Colonic mucosa (tissue), 4 donors: Measurements from ENCODE around the gene EXT2. TPM values are rescaled to one million over a fixed set of nuclear protein-coding genes. Genes with fewer than 3 reads are reported as not detected.

Experiments
- DNase-seq: peaks from one replicate; pipeline ENCODE4 v3.0.0-alpha.2; 2020
- H3K27ac ChIP-seq: fragments of 200-600 bp; one replicate; pipeline ENCODE4 v1.8.0; 2021
- H3K27me3 ChIP-seq: fragments of 200-600 bp; one replicate; pipeline ENCODE4 v1.8.0; 2021
- H3K36me3 ChIP-seq: fragments of 200-600 bp; one replicate; pipeline ENCODE4 v1.8.0; 2021
- H3K4me1 ChIP-seq: fragments of 200-600 bp; one replicate; pipeline ENCODE4 v1.8.0; 2021; ENCODE audit warnings: mild to moderate bottlenecking
- H3K4me3 ChIP-seq: fragments of 200-600 bp; one replicate; pipeline ENCODE4 v1.8.0; 2021
- H3K9ac ChIP-seq, 2 donors: one replicate each; pipeline ENCODE4 v1.7.0; 2013; ENCODE audit warnings: control low read depth in 2 of 2, low read depth in 2 of 2, low read length in 2 of 2
- H3K9me3 ChIP-seq: fragments of 200-600 bp; one replicate; pipeline ENCODE4 v1.8.0; 2021
- CTCF ChIP-seq: fragments of 200-600 bp; IDR thresholded peaks from one replicate; pipeline ENCODE4 v1.8.0; 2022; ENCODE audit warnings: antibody characterized with exemption, mild to moderate bottlenecking
- intact Hi-C: fragments of 100-400 bp; cut with DNase I; formaldehyde crosslinking; loops from one replicate; pipeline ENCODE4 v1.14.1; 2022
- total RNA-seq, 2 donors: library from RNA; stranded (reverse); fragmentation: NEBNext Ultra II Directional in 1 of 2; extraction: Animal tissue kit (Norgen Biotek cat#: 25700) in 1 of 2; gene quantifications; one replicate each; pipeline ENCODE4 v1.2.1, GENCODE V29; 2021
- donor health status: healthy.
- donor health status: DM: no; HTN: no; CAD: no.
- donor health status: DM: no; HTN: no; CAD: no.

The EXT2 gene
- total RNA-seq, 2 donors from 2014 or later: 53.2 to 54.7 TPM

- H3K27ac ChIP-seq: no peak overlapping the region
- no peak for TF ChIP-seq CTCF
- H3K36me3 ChIP-seq: no peaks in the 10 kb centered on the region
- no peak for DNase-seq
- H3K9ac ChIP-seq: no peak overlapping the region
- intact Hi-C loops: no loop called here
- H3K4me1 ChIP-seq: no peaks in the 10 kb centered on the region
- H3K4me3 ChIP-seq: no peak overlapping the region
- no peaks in the 10 kb centered on the region for H3K9me3 ChIP-seq
- H3K27me3 ChIP-seq: no peaks in the 10 kb centered on the region
Measured at GRCh38 chr11:44137057-44137456, 41.6 kb downstream of the EXT2 start.

- Histone ChIP-seq H3K27ac (no peak overlapping the region), H3K9ac (no peak overlapping the region), H3K4me3 (no peak overlapping the region), H3K4me1 (no peaks in the 10 kb centered on the region), H3K27me3 (no peaks in the 10 kb centered on the region), H3K9me3 (no peaks in the 10 kb centered on the region), H3K36me3 (no peaks in the 10 kb centered on the region)
- intact Hi-C loops: no loop called here
- no peak for TF ChIP-seq CTCF
- DNase-seq: no peak
Measured at GRCh38 chr11:44138286-44138685, 42.8 kb downstream of the EXT2 start.

GRCh38 chr11:44138980-44139379 lies 43.5 kb downstream of the EXT2 start:
- no peaks in the 10 kb centered on the region for H3K36me3 ChIP-seq
- no peaks in the 10 kb centered on the region for H3K27me3 ChIP-seq
- no peaks in the 10 kb centered on the region for H3K9me3 ChIP-seq
- H3K27ac ChIP-seq: no peak overlapping the region
- H3K4me1 ChIP-seq: no peaks in the 10 kb centered on the region
- intact Hi-C loops: no loop called here
- H3K4me3 ChIP-seq: no peak overlapping the region
- DNase-seq: no peak
- no peak for TF ChIP-seq CTCF
- H3K9ac ChIP-seq: no peak overlapping the region

GRCh38 chr11:44139565-44140330 lies 44.3 kb downstream of the EXT2 start:
- Histone ChIP-seq H3K36me3 (no peaks in the 10 kb centered on the region), H3K4me3 (no peak overlapping the region), H3K9ac (no peak overlapping the region), H3K9me3 (no peaks in the 10 kb centered on the region), H3K27ac (no peak overlapping the region), H3K4me1 (no peaks in the 10 kb centered on the region), H3K27me3 (no peaks in the 10 kb centered on the region)
- TF ChIP-seq CTCF: no peak
- intact Hi-C loops: no loop called here
- no peak for DNase-seq

GRCh38 chr11:44140372-44140771 lies 44.9 kb downstream of the EXT2 start:
- no peak for TF ChIP-seq CTCF
- intact Hi-C loops: no loop called here
- Histone ChIP-seq H3K9me3 (no peaks in the 10 kb centered on the region), H3K4me1 (no peaks in the 10 kb centered on the region), H3K9ac (no peak overlapping the region), H3K4me3 (no peak overlapping the region), H3K27me3 (no peaks in the 10 kb centered on the region), H3K27ac (no peak overlapping the region), H3K36me3 (no peaks in the 10 kb centered on the region)
- no peak for DNase-seq
